GM12873 (cell line): ENCODE results near the gene NCBP2.

Experiments used
- CTCF ChIP-seq: IDR thresholded peaks from 2 replicates; pipeline ENCODE4 v1.5.1; 2012; ENCODE audit warnings: low read depth, mild to moderate bottlenecking, moderate library complexity, low read length, control low read depth; ENCODE audit not compliant: insufficient read depth; ENCODE audit errors: missing control alignments

The NCBP2 gene

GRCh38 chr3:196962108-196962929 is 20.0 kb upstream of the NCBP2 start:
- TF ChIP-seq CTCF: no peak

- TF ChIP-seq CTCF: no peak
These were observed 12.5 kb upstream of the NCBP2 start for GRCh38 chr3:196954832-196955231.

- no peak for TF ChIP-seq CTCF
These were observed 9.0 kb upstream of the NCBP2 start for GRCh38 chr3:196951371-196951770.

- no peak for TF ChIP-seq CTCF
These were observed 7.4 kb upstream of the NCBP2 start for GRCh38 chr3:196949750-196950149.

GRCh38 chr3:196949285-196949619 is 6.9 kb upstream of the NCBP2 start:
- TF ChIP-seq CTCF: no peak

- TF ChIP-seq CTCF: no peak
These were observed 6.3 kb upstream of the NCBP2 start for GRCh38 chr3:196948442-196949284.

GRCh38 chr3:196947860-196948441 is 5.6 kb upstream of the NCBP2 start:
- no peak for TF ChIP-seq CTCF
